Measurements from ENCODE around the gene SLC25A26. TPM values are rescaled to one million over a fixed set of nuclear protein-coding genes. Genes with fewer than 3 reads are reported as not detected.

Gene SLC25A26
- total and polyA plus RNA-seq, 2 of the 13 experiments (the other 11 are each of a cell fraction or from before 2014, with no cell fraction given): 23.1 to 32.7 TPM

GRCh38 chr3:66407611-66408218 is 186.9 kb downstream of the SLC25A26 start (continued):
- TF ChIP-seq ZGPAT (CRISPR knock-in tag; IDR thresholded peaks at IDR 0.05) (0 out of 2 replicates have a peak, but pooled peaks have one; percentile 42), PHB2 (IDR thresholded peaks at IDR 0.05; ENCODE audit: partially characterized antibody) (no peak), ZNF501 (CRISPR knock-in tag; IDR thresholded peaks at IDR 0.05) (peak; percentile 40; the same call in 1 of the 2 replicates), FIP1L1 (IDR thresholded peaks at IDR 0.05; ENCODE audit: borderline replicate concordance, insufficient read depth, low read depth, low read length) (no peak), SAP130 (CRISPR knock-in tag; IDR thresholded peaks at IDR 0.05; ENCODE audit: low read depth) (no peak), ZNF883 (CRISPR knock-in tag; IDR thresholded peaks at IDR 0.05; ENCODE audit: not compliant biosample characterization) (no peak), JUN (CRISPR knock-in tag; IDR thresholded peaks at IDR 0.05) (no peak), ZNF737 (CRISPR knock-in tag; IDR thresholded peaks at IDR 0.05; ENCODE audit: borderline replicate concordance) (no peak), SUZ12 (IDR thresholded peaks at IDR 0.05; ENCODE audit: low read depth, low read length) (no peak), ZNF224 (CRISPR knock-in tag; IDR thresholded peaks at IDR 0.05) (no peak), ZNF674 (CRISPR knock-in tag; IDR thresholded peaks at IDR 0.05; ENCODE audit: low read depth) (no peak), ZNF431 (CRISPR knock-in tag; IDR thresholded peaks at IDR 0.05; ENCODE audit: borderline replicate concordance, low read depth) (no peak), ZNF18 (CRISPR knock-in tag; IDR thresholded peaks at IDR 0.05; ENCODE audit: insufficient replicate concordance) (no peak), ZNF879 (CRISPR knock-in tag; IDR thresholded peaks at IDR 0.05) (no peak), TCF7L2 (IDR thresholded peaks at IDR 0.05; ENCODE audit: low read depth, low read length) (no peak), ZNF383 (CRISPR knock-in tag; IDR thresholded peaks at IDR 0.05; ENCODE audit: borderline replicate concordance) (no peak), HMGA1 (CRISPR knock-in tag; conservative IDR thresholded peaks at IDR 0.05) (no peak), UBTF (CRISPR knock-in tag; IDR thresholded peaks at IDR 0.05) (0 out of 2 replicates have a peak, but pooled peaks have one; percentile 24), MEIS1 (CRISPR knock-in tag; IDR thresholded peaks at IDR 0.05; ENCODE audit: borderline replicate concordance) (no peak), GRHL1 (CRISPR knock-in tag; conservative IDR thresholded peaks at IDR 0.05) (no peak), SNAPC5 (CRISPR knock-in tag; IDR thresholded peaks at IDR 0.05; ENCODE audit: borderline replicate concordance) (no peak), NKX3-1 (CRISPR knock-in tag; IDR thresholded peaks at IDR 0.05) (no peak), ZNF557 (CRISPR knock-in tag; IDR thresholded peaks at IDR 0.05) (no peak)
